Vagina (tissue), 2 donors: ENCODE data around the gene NRXN3.

Experiments
- POLR2AphosphoS5 ChIP-seq, 2 donors: sonication (generic); formaldehyde crosslinking; IDR thresholded peaks; one replicate each; pipeline ENCODE4 v1.9.0; 2017; ENCODE audit warnings: antibody characterized with exemption in 2 of 2, mild to moderate bottlenecking in 2 of 2, low read depth in 1 of 2; ENCODE audit not compliant: insufficient read depth in 1 of 2
- TF ChIP-seq, protein P1 (sequence below), 3 experiments: fragments of 450-650 bp in 2 of 3; fragments of 200-600 bp in 1 of 3; sonication (generic) in 1 of 3; IDR thresholded peaks; one replicate each; pipeline ENCODE4 v1.5.1; 2017 to 2019; ENCODE audit warnings: antibody characterized with exemption in 3 of 3, mild to moderate bottlenecking in 2 of 3, moderate library complexity in 2 of 3

DNA sequence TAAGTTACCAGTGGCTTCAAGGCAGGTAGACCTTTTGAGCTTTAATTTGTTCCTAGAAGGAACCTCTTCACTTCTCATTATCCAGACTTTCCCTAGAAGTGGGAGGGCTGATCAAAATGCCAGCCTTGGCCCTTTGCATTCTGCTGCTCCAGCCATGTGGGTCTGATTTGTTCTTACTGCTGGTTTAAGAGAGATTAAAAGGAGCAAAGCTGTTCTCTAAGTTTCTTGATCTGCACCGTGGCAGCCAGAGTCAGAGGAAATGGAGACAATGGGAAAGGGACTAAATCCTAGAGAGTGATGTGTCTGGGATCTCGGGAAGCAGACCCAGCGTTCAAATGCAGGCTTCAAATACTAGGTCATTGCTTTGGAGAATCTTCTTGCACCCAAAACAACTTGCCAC, 1281.4 kb downstream of the NRXN3 start:
- TF ChIP-seq, protein P1, sequence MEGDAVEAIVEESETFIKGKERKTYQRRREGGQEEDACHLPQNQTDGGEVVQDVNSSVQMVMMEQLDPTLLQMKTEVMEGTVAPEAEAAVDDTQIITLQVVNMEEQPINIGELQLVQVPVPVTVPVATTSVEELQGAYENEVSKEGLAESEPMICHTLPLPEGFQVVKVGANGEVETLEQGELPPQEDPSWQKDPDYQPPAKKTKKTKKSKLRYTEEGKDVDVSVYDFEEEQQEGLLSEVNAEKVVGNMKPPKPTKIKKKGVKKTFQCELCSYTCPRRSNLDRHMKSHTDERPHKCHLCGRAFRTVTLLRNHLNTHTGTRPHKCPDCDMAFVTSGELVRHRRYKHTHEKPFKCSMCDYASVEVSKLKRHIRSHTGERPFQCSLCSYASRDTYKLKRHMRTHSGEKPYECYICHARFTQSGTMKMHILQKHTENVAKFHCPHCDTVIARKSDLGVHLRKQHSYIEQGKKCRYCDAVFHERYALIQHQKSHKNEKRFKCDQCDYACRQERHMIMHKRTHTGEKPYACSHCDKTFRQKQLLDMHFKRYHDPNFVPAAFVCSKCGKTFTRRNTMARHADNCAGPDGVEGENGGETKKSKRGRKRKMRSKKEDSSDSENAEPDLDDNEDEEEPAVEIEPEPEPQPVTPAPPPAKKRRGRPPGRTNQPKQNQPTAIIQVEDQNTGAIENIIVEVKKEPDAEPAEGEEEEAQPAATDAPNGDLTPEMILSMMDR (IDR thresholded peaks at IDR 0.05) = no peak
- TF ChIP-seq POLR2AphosphoS5 (IDR thresholded peaks at IDR 0.05; ENCODE audit: insufficient read depth in 1 of 2, low read depth in 1 of 2) = no peak
